ENCODE data around the gene SCYL1. TPM values are rescaled to one million over a fixed set of nuclear protein-coding genes. Genes with fewer than 3 reads are reported as not detected.

The SCYL1 gene
- total RNA-seq, 1 experiment from 2014 or later, result 106 TPM

DNA sequence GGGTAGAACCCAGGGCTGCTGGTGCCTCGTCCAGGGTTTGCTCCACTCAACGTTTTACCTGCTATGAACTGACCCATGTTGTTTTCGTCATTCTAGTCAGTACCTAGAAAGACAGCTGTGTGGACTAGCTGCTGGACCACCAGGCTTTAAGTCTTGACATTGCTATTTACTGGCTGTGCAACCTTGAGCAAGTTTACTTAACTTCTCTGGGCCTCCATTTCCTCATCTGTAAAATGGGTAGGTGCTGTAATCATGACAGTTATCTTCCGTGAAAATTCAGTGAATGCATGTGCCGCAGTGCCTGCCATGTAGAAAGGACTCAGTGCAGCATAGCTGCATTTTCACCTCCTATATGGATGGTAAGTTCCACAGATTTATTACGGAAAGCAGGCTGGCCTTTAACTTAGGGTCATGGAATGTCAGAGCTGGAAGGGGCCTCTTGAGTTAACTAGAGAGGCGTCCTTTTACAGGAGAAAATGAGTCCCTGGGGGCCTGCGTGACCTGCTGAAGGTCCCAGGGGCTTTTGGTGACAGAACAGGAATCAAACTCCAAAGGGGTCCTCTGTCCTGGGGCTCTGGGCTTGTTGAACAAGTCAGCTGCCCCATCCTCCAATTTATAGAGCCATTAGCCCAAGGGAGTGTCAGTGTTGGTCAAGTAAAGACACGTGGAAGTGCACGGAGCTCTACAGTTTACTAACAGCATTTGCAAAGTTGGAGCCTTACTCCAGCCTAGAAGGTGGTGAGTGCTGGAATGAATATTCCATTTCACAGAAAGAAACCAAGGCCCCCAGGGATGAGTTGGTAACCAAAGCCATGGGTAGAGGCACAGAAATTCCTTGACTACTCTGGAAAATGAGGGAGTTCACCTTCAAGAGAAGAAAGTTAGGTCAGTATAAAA, 38.1 kb upstream of the SCYL1 start:
- H3K27ac ChIP-seq, result no peak overlapping the region
- no peak for DNase-seq
- H3F3A ChIP-seq (ENCODE audit: insufficient read depth, low read depth), result peaks cover 60% of the 10 kb centered on the region
- peak overlapping the region; percentile 17; the same call in 1 of the 2 replicates for H3K4me2 ChIP-seq
- no peaks in the 10 kb centered on the region for H4K20me1 ChIP-seq (ENCODE audit: insufficient read depth)
- ChIA-PET CTCF (interaction anchor here (0.6 kb wide), 1 partner anchor 24 kb away, joined by 7 read pairs; no protein-coding TSS in a partner anchor), POLR2A (ENCODE audit: unreplicated experiment) (interaction anchor here (0.6 to 1.6 kb wide), 8 partner anchors 10 to 68 kb away, joined by 3 to 9 read pairs (median 6); partner anchors contain the start of gene MALAT1)
- no peak overlapping the region for H2AFZ ChIP-seq
- intact Hi-C loops (cut with micrococcal nuclease; ENCODE audit: unreplicated experiment), result loop anchor here (1.0 kb wide), 1 partner anchor 20 kb away; no protein-coding TSS in a partner anchor
- no peak overlapping the region for H3K4me3 ChIP-seq
- no peaks in the 10 kb centered on the region for H3K79me2 ChIP-seq (ENCODE audit: low read depth)
- H3K27me3 ChIP-seq (ENCODE audit: insufficient read depth, low read depth), result no peaks in the 10 kb centered on the region
- H3K4me1 ChIP-seq (replicated peaks; ENCODE audit: insufficient read depth), result peaks cover 79% of the 10 kb centered on the region
- H3K9me2 ChIP-seq (ENCODE audit: insufficient read depth), result no peaks in the 10 kb centered on the region
- no peaks in the 10 kb centered on the region for H3K9me3 ChIP-seq (ENCODE audit: insufficient read depth, low read depth)
- TF ChIP-seq, protein P1, sequence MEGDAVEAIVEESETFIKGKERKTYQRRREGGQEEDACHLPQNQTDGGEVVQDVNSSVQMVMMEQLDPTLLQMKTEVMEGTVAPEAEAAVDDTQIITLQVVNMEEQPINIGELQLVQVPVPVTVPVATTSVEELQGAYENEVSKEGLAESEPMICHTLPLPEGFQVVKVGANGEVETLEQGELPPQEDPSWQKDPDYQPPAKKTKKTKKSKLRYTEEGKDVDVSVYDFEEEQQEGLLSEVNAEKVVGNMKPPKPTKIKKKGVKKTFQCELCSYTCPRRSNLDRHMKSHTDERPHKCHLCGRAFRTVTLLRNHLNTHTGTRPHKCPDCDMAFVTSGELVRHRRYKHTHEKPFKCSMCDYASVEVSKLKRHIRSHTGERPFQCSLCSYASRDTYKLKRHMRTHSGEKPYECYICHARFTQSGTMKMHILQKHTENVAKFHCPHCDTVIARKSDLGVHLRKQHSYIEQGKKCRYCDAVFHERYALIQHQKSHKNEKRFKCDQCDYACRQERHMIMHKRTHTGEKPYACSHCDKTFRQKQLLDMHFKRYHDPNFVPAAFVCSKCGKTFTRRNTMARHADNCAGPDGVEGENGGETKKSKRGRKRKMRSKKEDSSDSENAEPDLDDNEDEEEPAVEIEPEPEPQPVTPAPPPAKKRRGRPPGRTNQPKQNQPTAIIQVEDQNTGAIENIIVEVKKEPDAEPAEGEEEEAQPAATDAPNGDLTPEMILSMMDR (conservative IDR thresholded peaks at IDR 0.05), result no peak
- TF ChIP-seq EZH2 (IDR thresholded peaks at IDR 0.05; ENCODE audit: low read depth), result no peak
- no peaks in the 10 kb centered on the region for H3K36me3 ChIP-seq (ENCODE audit: low read depth)
- BruUV-seq (replicated peaks), result TSS peak; percentile 9

GRCh38 chr11:65487467-65488272, 37.2 kb upstream of the SCYL1 start:
- peaks cover 63% of the 10 kb centered on the region for H3F3A ChIP-seq (ENCODE audit: insufficient read depth, low read depth)
- no peaks in the 10 kb centered on the region for H3K36me3 ChIP-seq (ENCODE audit: low read depth)
- no peak for TF ChIP-seq EZH2 (IDR thresholded peaks at IDR 0.05; ENCODE audit: low read depth)
- TF ChIP-seq, protein P1 (conservative IDR thresholded peaks at IDR 0.05), result no peak
- peak overlapping the region; percentile 88 for H3K27ac ChIP-seq
- peak; percentile 98 to 99 for DNase-seq
- H3K4me3 ChIP-seq, result no peak overlapping the region
- peaks cover 79% of the 10 kb centered on the region for H3K4me1 ChIP-seq (replicated peaks; ENCODE audit: insufficient read depth)
- no peaks in the 10 kb centered on the region for H3K27me3 ChIP-seq (ENCODE audit: insufficient read depth, low read depth)
- no TSS peak for BruUV-seq (replicated peaks)
- no peaks in the 10 kb centered on the region for H3K9me3 ChIP-seq (ENCODE audit: insufficient read depth, low read depth)
- intact Hi-C loops (cut with micrococcal nuclease; ENCODE audit: unreplicated experiment), result loop anchor here (1.0 kb wide), 1 partner anchor 20 kb away; no protein-coding TSS in a partner anchor
- CTCF ChIA-PET, result interaction anchor here (0.6 kb wide), 1 partner anchor 23 kb away, joined by 7 read pairs; no protein-coding TSS in a partner anchor
- no peak overlapping the region for H2AFZ ChIP-seq
- POLR2A ChIA-PET (ENCODE audit: unreplicated experiment), result interaction anchor here (0.6 to 1.1 kb wide), 8 partner anchors 10 to 69 kb away, joined by 3 to 9 read pairs (median 6); partner anchors contain the start of gene MALAT1
- no peaks in the 10 kb centered on the region for H4K20me1 ChIP-seq (ENCODE audit: insufficient read depth)
- peak overlapping the region; percentile 70 for H3K4me2 ChIP-seq
- no peaks in the 10 kb centered on the region for H3K79me2 ChIP-seq (ENCODE audit: low read depth)
- H3K9me2 ChIP-seq (ENCODE audit: insufficient read depth), result no peaks in the 10 kb centered on the region
